ENCODE data around the gene FLCN. TPM values are rescaled to one million over a fixed set of nuclear protein-coding genes. Genes with fewer than 3 reads are reported as not detected.

Gene FLCN
- total and polyA plus RNA-seq, 12 donors, result 10.2 to 101 (median 34.3) TPM

DNA sequence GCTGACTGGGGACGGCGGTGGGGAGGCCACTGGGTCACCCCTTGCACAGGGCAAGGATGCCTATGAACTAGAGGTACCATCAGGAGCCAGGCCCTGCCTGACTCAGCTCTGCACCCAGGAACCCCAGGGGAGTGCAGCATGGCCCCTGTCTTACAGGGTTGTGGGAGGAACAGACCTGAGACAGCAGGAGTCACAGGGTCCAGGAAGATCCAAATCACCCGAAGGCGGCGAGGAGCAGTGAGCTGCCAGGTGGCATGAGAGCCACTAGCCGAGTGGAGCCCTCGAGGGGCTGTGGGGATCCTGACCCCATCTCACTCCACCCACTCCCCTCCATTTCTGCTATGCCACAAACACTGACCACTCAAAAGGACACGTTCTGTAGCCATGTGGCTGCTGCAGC is 61.6 kb downstream of the FLCN start:
- no peaks in the 10 kb centered on the region for H3K27me3 ChIP-seq
- 93 to 98% (median 95%) methylated on average over 2 to 8 of the region's 8 CpGs for WGBS, 4 donors
- no peak overlapping the region for H3K27ac ChIP-seq
- no peaks in the 10 kb centered on the region for H3K4me1 ChIP-seq (replicated peaks in 1 of 2)
- no peak overlapping the region for H3K4me3 ChIP-seq
- no peaks in the 10 kb centered on the region for H3K9me3 ChIP-seq (replicated peaks in 1 of 3)
- peaks cover 0 to 90% of the 10 kb centered on the region in 2 donors for H3K36me3 ChIP-seq (replicated peaks in 1 of 2)
- intact Hi-C loops (cut with DNase I), result no loop called here
- TF ChIP-seq, protein P1, sequence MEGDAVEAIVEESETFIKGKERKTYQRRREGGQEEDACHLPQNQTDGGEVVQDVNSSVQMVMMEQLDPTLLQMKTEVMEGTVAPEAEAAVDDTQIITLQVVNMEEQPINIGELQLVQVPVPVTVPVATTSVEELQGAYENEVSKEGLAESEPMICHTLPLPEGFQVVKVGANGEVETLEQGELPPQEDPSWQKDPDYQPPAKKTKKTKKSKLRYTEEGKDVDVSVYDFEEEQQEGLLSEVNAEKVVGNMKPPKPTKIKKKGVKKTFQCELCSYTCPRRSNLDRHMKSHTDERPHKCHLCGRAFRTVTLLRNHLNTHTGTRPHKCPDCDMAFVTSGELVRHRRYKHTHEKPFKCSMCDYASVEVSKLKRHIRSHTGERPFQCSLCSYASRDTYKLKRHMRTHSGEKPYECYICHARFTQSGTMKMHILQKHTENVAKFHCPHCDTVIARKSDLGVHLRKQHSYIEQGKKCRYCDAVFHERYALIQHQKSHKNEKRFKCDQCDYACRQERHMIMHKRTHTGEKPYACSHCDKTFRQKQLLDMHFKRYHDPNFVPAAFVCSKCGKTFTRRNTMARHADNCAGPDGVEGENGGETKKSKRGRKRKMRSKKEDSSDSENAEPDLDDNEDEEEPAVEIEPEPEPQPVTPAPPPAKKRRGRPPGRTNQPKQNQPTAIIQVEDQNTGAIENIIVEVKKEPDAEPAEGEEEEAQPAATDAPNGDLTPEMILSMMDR (IDR thresholded peaks at IDR 0.05), result no peak
- TF ChIP-seq POLR2A (IDR thresholded peaks at IDR 0.05), result no peak
- no peak for DNase-seq

DNA sequence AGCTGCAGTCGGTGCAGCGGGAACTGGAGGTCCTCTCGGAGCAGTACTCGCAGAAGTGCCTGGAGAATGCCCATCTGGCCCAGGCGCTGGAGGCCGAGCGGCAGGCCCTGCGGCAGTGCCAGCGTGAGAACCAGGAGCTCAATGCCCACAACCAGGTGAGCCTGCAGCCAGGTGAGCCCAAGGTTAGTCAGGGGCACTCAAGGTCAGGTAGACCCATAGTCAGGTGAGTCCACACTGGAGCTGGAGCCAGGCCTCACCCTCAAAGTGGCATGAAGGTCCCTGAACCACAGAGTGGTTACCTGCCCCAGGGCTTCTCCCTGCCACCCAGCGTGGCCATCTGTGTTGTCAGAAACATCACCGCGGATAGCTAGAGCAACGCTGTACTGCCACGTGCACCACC is 63.0 kb downstream of the FLCN start:
- TF ChIP-seq, protein P1 (IDR thresholded peaks at IDR 0.05), result no peak
- TF ChIP-seq POLR2A (IDR thresholded peaks at IDR 0.05), result no peak

DNA sequence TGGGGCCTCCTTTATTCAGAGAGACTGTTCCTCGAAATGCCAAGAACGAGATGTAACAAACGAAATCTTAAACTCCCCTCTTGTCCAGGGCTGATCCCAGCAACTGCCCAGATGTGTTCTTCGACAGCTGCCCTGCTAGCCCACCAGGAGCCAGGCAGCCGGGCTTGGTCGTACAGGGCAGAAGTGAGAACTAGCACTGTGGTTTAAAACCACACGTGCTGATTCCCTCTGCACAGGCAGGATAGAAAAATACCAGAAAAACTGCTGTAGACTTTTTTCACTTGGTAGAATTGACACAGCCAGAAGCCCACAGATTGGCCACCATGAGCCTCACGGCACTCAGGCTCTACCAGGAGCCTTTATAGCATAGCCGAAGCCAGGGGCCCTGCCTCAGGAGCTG is 64.0 kb downstream of the FLCN start:
- TF ChIP-seq, protein P1 (IDR thresholded peaks at IDR 0.05), result no peak
- TF ChIP-seq POLR2A (IDR thresholded peaks at IDR 0.05), result no peak
- intact Hi-C loops (cut with DNase I), result no loop called here
- Histone ChIP-seq H3K27me3 (no peaks in the 10 kb centered on the region), H3K36me3 (replicated peaks in 1 of 2) (peaks cover 0 to 78% of the 10 kb centered on the region in 2 donors), H3K4me1 (replicated peaks in 1 of 2) (no peaks in the 10 kb centered on the region), H3K9me3 (replicated peaks in 1 of 3) (no peaks in the 10 kb centered on the region), H3K27ac (no peak overlapping the region), H3K4me3 (no peak overlapping the region)
- WGBS, 4 donors, result 84 to 90% (median 85%) methylated on average over 6 to 9 of the region's 9 CpGs
- DNase-seq, result no peak

More for the DNA sequence above, 63.0 kb downstream of the FLCN start:
- Histone ChIP-seq H3K27ac (no peak overlapping the region), H3K9me3 (replicated peaks in 1 of 3) (no peaks in the 10 kb centered on the region), H3K36me3 (replicated peaks in 1 of 2) (peaks cover 0 to 83% of the 10 kb centered on the region in 2 donors), H3K27me3 (no peaks in the 10 kb centered on the region), H3K4me1 (replicated peaks in 1 of 2) (no peaks in the 10 kb centered on the region), H3K4me3 (no peak overlapping the region)
- intact Hi-C loops (cut with DNase I), result no loop called here
- WGBS, 4 donors, result 97 to 100% (median 98%) methylated on average over 6 to 14 of the region's 14 CpGs
- DNase-seq, result no peak

DNA sequence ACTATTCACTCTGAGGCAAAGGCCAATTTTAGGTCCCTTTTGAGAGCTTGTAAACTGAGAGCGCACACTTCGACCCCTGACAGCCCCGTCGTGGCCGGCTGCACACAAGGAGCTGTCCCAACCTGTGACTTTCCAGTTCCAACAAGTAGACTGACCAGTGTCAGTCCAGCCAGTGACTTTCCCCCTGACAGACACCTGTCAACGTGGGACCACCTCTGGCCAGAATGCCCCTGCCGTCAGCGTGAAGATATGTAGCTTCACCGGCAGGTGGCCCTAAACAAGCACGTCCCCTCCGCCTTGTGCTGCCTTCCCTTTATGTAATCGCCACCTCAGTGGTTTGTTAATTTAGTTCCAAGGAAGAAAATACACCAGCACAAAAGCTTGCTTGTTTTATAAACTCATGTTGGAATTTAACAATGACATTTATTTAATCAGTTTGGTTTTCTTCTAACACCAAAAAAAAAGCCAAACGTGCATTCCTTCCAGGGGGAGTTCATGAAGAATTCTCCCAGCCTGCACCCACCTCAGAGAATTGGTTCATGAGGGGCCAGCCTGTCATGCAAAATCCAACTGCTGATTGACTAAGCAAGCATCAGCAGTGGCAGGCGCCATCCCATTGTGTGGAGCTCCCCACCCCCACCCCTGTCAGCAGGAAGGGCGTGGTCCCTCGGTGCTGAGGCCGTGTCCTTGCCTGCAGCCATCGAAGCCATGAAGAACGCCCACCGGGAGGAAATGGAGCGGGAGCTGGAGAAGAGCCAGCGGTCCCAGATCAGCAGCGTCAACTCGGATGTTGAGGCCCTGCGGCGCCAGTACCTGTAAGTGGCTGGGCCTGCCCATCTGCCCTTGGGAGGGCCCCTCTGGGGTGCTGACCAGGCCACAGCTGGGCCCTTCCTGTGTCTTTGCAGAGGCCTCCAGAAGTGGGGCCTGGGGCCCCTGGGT is 64.7 kb downstream of the FLCN start:
- no peaks in the 10 kb centered on the region for H3K4me1 ChIP-seq (replicated peaks in 1 of 2)
- 77 to 86% (median 81%) methylated on average over 15 to 26 of the region's 26 CpGs for WGBS, 4 donors
- DNase-seq, result peak in 4 of 7 donors; percentile 38 to 66 (median 48)
- no peaks in the 10 kb centered on the region for H3K9me3 ChIP-seq (replicated peaks in 1 of 3)
- H3K36me3 ChIP-seq (replicated peaks in 1 of 2), result peaks cover 0 to 74% of the 10 kb centered on the region in 2 donors
- intact Hi-C loops (cut with DNase I), result no loop called here
- no peaks in the 10 kb centered on the region for H3K27me3 ChIP-seq
- H3K27ac ChIP-seq, result no peak overlapping the region
- H3K4me3 ChIP-seq, result no peak overlapping the region
- TF ChIP-seq, protein P1 (IDR thresholded peaks at IDR 0.05), result no peak
- no peak for TF ChIP-seq POLR2A (IDR thresholded peaks at IDR 0.05)

All from adrenal gland (tissue), 12 donors.